Activated CD4-positive, alpha-beta T cell treated with anti-CD3 and anti-CD28 coated beads, Interleukin-2, amount 10 ng/mL, durations not matched to agents 7 days and 5 days (primary cell): ENCODE results near the gene UNC93A. TPM values are rescaled to one million over a fixed set of nuclear protein-coding genes. Genes with fewer than 3 reads are reported as not detected.

ENCODE experiments used
- CTCF ChIA-PET: fragments of 350-600 bp; sonication (Branson Sonifier 250); formaldehyde crosslinking; loops from one replicate; lab custom pipeline; 2021; ENCODE audit warnings: antibody characterized with exemption; lab: Charles Lee
- POLR2A ChIA-PET: fragments of 350-600 bp; sonication (Branson Sonifier 250); formaldehyde crosslinking; loops from one replicate; lab custom pipeline; 2021; ENCODE audit warnings: antibody characterized with exemption; lab: Charles Lee
- DNase-seq: peaks from one replicate; pipeline ENCODE4 v3.0.0-alpha.2; 2020
- H3K27ac Mint-ChIP-seq: one replicate; pipeline ENCODE4 v1.8.0; 2021; ENCODE audit warnings: mild to moderate bottlenecking, moderate library complexity, mixed read lengths
- H3K27me3 Mint-ChIP-seq: one replicate; pipeline ENCODE4 v1.8.0; 2021; ENCODE audit warnings: mixed read lengths
- H3K36me3 Mint-ChIP-seq: one replicate; pipeline ENCODE4 v1.8.0; 2021; ENCODE audit warnings: low read depth, mixed read lengths
- H3K4me1 Mint-ChIP-seq: one replicate; pipeline ENCODE4 v1.8.0; 2021; ENCODE audit warnings: mixed read lengths
- H3K4me3 Mint-ChIP-seq: one replicate; pipeline ENCODE4 v1.8.0; 2021; ENCODE audit warnings: mild to moderate bottlenecking, moderate library complexity, mixed read lengths
- H3K9me3 Mint-ChIP-seq: one replicate; pipeline ENCODE4 v1.8.0; 2021; ENCODE audit warnings: mixed read lengths
- total RNA-seq, 2 experiments: library from RNA; stranded (reverse); gene quantifications; one replicate each; pipeline ENCODE4 v1.2.3, GENCODE V29; 2021

The UNC93A gene
- total RNA-seq, 2 experiments from 2014 or later, result not detected

DNA sequence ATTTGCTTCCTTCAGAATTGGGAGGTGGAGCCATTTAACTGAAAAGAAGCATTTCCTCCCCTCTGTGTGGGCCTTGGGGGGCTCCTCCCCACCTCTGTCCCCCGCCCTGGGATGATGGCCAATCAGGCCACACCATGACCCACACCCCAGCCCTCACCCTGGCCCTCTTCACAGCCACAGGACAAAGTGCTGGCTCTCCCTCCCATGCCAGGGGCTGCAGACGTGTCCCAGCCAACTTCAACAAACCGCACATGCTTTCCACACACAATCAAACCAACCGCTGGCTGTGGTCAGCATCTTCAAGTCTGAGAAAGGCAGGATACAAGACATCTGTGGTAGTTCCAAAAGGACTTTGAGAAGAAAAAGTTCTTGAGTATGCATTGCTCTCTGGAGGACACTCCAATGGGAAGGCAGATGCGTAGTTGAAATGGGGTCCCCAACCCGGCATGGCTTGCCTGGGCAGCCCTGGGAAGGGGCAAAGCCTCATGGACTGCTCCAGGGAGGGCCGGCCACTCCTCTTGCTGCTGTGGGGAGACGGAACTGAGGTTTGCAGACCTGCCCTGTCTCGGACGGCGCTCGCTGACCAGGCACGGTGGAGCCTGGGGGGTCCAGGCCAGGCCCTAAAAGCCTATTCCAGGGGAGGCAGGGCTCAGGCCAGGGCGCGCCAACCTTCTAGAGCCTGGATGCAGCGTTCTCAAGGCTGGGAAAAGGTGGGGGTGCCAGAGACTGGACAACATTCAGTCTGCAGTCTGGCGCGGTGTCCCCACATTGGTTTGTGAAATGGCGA, 45.9 kb downstream of the UNC93A start:
- Mint-ChIP-seq H3K27me3 (peaks cover 11% of the 10 kb centered on the region), H3K27ac (no peak overlapping the region), H3K9me3 (no peaks in the 10 kb centered on the region), H3K4me3 (no peak overlapping the region), H3K4me1 (peaks cover 2% of the 10 kb centered on the region), H3K36me3 (no peaks in the 10 kb centered on the region)
- CTCF ChIA-PET, result no interaction called here
- POLR2A ChIA-PET, result no interaction called here
- peak; percentile 12 for DNase-seq

DNA sequence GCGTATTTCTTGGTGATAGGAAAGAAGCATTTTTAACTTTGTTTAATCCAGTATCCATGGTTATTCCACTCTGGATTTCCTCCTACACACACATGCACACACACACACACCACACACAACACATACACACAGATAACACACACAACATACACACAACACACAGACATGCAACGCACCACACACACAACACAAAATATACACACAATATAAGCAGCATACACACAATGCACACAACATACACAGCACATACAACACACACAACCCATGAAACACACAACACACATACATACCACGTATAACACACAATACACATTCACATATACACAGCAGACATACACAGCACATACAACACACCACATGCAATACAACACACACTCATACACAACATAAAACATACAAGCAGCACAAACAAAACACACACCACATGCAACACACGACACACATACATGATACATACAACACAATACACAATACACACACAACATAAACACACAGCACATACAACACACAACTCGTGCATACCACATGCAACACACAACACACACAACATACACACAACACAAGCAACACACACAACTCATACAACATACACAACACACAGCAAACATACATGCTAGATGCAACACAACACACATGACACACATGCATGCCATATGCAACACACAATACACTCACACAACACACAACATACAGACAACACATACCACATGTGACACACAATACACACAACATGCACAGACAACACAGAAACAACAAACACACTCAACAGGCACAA, 46.7 kb downstream of the UNC93A start:
- no peaks in the 10 kb centered on the region for H3K9me3 Mint-ChIP-seq
- ChIA-PET CTCF (no interaction called here), POLR2A (no interaction called here)
- DNase-seq, result no peak
- H3K27me3 Mint-ChIP-seq, result peaks cover 11% of the 10 kb centered on the region
- no peak overlapping the region for H3K27ac Mint-ChIP-seq
- no peak overlapping the region for H3K4me3 Mint-ChIP-seq
- H3K4me1 Mint-ChIP-seq, result peaks cover 2% of the 10 kb centered on the region
- no peaks in the 10 kb centered on the region for H3K36me3 Mint-ChIP-seq

DNA sequence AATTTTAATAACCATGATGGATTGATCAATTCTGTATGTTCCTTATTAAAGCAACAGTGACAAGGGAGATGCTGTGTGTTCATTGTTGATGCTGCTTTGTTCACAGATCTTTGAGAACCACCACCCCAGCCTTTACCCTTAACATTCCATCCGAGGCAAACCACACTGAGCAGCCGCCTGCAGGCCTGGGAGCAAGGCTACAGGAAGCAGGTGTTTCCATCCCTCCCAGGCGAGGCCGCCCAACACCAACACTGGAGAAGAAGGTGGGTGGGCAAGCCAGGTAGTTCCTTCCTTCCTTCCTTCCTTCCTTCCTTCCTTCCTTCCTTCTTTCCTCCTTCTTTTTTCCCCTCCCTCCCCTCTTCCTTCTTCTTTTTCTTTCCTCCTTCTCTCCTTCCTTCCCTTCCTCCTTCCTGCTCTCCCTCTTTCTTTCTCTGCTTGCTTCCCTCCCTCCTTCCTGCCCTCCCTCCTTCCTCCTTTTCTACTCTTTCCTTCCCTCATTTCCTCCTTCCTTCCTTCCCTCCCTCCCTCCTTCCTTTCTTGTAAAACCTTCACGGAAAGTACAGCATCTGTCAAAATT, 47.5 kb downstream of the UNC93A start:
- Mint-ChIP-seq H3K27me3 (peaks cover 11% of the 10 kb centered on the region), H3K4me1 (peaks cover 2% of the 10 kb centered on the region), H3K36me3 (no peaks in the 10 kb centered on the region), H3K4me3 (no peak overlapping the region), H3K9me3 (no peaks in the 10 kb centered on the region), H3K27ac (no peak overlapping the region)
- no peak for DNase-seq
- ChIA-PET CTCF (no interaction called here), POLR2A (no interaction called here)

DNA sequence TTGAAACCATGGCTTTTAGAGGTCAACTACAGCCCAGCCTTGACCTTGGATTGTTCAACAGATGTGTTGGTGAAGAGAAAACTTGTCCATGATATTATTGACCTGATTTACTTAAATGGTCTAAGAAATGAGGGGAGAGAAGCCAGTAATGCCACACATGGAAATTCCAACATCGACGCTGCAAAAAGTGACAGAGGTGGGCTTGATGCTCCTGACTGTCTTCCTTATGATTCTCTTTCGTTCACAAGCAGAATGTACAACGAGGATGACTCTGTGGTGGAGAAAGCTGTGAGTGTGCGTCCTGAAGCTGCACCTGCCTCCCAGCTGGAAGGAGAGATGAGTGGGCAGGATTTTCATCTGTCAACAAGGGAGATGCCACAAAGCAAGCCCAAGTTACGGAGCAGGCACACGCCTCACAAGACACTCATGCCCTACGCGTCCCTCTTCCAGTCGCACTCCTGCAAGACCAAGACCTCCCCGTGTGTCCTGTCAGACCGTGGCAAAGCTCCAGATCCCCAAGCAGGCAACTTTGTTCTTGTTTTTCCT, 50.0 kb downstream of the UNC93A start:
- POLR2A ChIA-PET, result no interaction called here

DNA sequence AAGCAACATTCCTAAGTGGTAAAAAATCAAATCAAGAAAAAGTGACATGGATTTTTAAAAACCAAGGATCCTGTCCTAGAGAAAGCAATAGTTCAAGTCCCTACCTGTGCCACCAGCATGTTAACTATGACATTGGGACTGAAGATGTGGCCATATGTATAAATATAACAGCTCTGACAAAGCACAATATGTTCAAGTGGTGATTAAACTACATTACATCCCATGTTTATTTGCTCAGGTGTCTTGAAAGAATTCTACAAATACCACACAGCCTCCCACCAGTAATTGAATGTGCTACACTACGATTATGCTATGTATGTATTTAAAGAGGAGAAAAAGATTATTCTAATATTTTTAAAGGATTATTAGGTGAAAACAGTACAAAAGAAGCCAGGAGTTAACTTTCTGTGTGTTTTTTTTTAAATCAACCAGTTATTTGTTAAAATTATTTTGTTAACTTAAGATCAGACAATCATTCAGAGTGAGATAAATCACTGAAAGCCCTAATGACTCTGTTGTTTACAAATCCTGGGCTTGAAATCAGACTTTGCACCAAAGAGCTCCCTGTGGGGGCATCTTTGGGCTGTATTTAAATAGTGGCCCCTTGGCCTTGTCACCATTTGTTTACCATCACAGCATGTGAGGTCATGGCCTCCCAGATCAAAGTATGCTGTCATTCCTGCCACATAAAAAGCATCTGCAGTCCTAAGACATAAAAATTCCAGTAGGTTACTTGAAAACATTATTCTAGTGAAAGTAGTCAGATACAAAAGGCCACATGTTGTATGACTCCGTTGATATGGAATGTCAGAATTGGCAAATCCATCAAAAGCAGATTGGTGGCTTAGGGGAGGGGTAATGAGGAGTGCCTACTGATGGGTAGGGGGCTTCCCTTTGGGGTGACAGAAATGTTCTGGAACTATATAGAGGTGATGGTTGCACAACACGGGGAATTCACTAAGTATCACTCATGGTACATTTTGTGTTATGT, 50.8 kb downstream of the UNC93A start:
- Mint-ChIP-seq H3K27me3 (peaks cover 24% of the 10 kb centered on the region), H3K27ac (no peak overlapping the region), H3K9me3 (no peaks in the 10 kb centered on the region), H3K36me3 (no peaks in the 10 kb centered on the region), H3K4me3 (no peak overlapping the region), H3K4me1 (no peaks in the 10 kb centered on the region)
- ChIA-PET POLR2A (no interaction called here), CTCF (interaction anchor here (0.7 to 1.4 kb wide), 2 partner anchors 11 to 38 kb away, joined by 3 to 4 read pairs; no protein-coding TSS in a partner anchor)
- DNase-seq, result no peak

More for the DNA sequence above, 50.0 kb downstream of the UNC93A start:
- H3K4me1 Mint-ChIP-seq, result peaks cover 2% of the 10 kb centered on the region
- H3K36me3 Mint-ChIP-seq, result no peaks in the 10 kb centered on the region
- DNase-seq, result no peak
- CTCF ChIA-PET, result interaction anchor here (1.4 kb wide), 1 partner anchor 37 kb away, joined by 4 read pairs; no protein-coding TSS in a partner anchor
- no peak overlapping the region for H3K4me3 Mint-ChIP-seq
- no peak overlapping the region for H3K27ac Mint-ChIP-seq
- no peaks in the 10 kb centered on the region for H3K9me3 Mint-ChIP-seq
- H3K27me3 Mint-ChIP-seq, result peaks cover 27% of the 10 kb centered on the region

DNA sequence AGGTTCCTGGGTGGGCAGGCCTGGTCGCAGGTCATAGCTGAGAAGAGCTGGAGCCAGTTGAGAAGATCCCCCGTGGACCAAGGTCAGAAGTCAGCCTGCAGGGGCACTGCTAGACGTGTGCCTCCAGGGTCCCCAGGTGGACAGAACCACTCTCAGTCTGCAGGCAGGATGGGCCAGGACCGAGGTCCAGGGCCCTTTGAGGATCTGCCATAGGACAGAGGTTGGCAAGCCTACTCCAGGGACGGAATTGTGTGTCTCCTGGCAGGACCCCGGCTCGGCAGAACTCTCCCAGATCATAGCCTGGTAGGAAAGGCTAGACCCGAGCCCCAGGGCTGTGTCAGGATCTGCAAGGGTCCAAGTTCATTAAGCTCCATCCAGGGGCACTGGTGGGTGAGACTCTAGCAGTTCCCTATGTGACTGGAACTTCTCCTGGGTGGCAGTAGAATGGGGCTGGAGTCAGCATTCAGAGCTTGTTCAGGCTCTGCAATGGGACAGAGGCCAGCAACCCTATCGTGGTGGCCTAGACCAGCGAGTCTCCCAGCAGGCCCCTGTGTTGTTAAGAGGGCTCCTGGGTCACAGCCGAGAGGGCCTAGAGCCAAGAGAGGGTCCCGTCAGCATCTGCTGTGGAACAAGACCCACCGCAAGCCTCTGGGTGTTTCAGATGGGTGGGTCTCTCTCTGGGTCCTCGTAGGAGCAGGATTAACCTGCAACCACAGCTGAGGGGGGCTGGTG, 51.9 kb downstream of the UNC93A start:
- H3K4me3 Mint-ChIP-seq, result no peak overlapping the region
- peaks cover 28% of the 10 kb centered on the region for H3K27me3 Mint-ChIP-seq
- H3K9me3 Mint-ChIP-seq, result no peaks in the 10 kb centered on the region
- no peak overlapping the region for H3K27ac Mint-ChIP-seq
- no peaks in the 10 kb centered on the region for H3K4me1 Mint-ChIP-seq
- H3K36me3 Mint-ChIP-seq, result no peaks in the 10 kb centered on the region
- no peak for DNase-seq
- ChIA-PET CTCF (interaction anchor here (0.7 kb wide), 1 partner anchor 10 kb away, joined by 3 read pairs; no protein-coding TSS in a partner anchor), POLR2A (no interaction called here)

DNA sequence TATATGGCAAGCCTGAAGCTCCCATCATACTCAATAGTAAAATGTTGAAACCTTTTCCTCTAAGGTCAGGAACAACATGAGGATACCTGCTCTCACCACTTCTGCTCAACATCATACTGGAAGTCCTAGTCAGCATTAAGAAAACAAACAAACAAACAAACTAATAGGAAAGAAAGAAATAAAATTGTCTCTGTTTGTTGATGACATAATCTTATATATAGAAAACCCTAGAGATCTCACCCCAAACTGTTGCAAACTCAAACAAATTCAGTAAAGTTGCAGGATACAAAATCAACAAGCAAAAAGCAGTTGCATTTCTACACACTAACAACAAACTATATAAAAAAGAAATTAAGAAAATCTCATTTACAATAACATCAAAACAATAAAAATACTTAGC, 54.2 kb downstream of the UNC93A start:
- H3K4me3 Mint-ChIP-seq, result no peak overlapping the region
- no peaks in the 10 kb centered on the region for H3K9me3 Mint-ChIP-seq
- peaks cover 46% of the 10 kb centered on the region for H3K27me3 Mint-ChIP-seq
- ChIA-PET POLR2A (no interaction called here), CTCF (no interaction called here)
- peaks cover 8% of the 10 kb centered on the region for H3K4me1 Mint-ChIP-seq
- DNase-seq, result no peak
- no peak overlapping the region for H3K27ac Mint-ChIP-seq
- no peaks in the 10 kb centered on the region for H3K36me3 Mint-ChIP-seq

DNA sequence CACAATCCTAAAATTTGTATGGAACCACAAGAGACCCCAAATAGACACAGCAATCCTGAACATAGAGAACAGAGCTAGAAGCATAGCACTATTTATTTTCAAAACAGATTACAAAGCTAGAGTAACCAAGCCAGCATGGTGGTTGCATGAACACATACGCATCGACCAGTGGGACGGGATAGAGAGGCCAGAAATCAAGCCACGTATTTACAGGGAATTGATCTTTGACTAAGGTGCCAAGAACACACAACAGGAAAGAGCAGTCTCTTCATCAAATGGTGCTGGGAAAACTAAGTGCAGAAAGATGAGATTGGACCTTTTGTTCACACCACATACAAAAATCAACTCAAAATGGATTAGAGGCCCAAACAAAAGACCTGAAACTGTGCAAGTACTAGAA, 54.8 kb downstream of the UNC93A start:
- H3K36me3 Mint-ChIP-seq, result no peaks in the 10 kb centered on the region
- peaks cover 12% of the 10 kb centered on the region for H3K4me1 Mint-ChIP-seq
- H3K27me3 Mint-ChIP-seq, result peaks cover 45% of the 10 kb centered on the region
- H3K27ac Mint-ChIP-seq, result no peak overlapping the region
- no peak for DNase-seq
- no peak overlapping the region for H3K4me3 Mint-ChIP-seq
- POLR2A ChIA-PET, result no interaction called here
- no peaks in the 10 kb centered on the region for H3K9me3 Mint-ChIP-seq
- CTCF ChIA-PET, result no interaction called here

DNA sequence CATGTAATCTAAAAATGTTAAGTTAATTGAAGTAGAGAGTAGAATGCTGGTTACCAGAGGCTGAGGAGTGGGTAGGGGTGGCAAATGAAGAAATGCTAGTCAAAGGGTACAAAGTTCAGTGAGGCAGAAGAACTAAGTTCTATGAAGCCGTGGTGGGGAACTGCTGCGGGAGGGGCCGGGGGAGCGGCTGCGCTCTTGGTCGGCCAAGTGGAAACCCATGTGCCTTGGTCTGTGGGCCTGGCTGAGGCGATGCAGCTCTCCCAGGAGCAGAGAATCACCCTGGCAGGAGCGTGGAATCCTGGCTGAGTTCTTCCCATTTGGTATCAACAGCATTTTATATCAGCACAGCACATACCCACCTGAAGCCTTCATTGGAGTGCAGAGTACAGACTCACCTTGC, 56.1 kb downstream of the UNC93A start:
- POLR2A ChIA-PET, result interaction anchor here (0.6 kb wide), 1 partner anchor 889 kb away, joined by 3 read pairs; no protein-coding TSS in a partner anchor

DNA sequence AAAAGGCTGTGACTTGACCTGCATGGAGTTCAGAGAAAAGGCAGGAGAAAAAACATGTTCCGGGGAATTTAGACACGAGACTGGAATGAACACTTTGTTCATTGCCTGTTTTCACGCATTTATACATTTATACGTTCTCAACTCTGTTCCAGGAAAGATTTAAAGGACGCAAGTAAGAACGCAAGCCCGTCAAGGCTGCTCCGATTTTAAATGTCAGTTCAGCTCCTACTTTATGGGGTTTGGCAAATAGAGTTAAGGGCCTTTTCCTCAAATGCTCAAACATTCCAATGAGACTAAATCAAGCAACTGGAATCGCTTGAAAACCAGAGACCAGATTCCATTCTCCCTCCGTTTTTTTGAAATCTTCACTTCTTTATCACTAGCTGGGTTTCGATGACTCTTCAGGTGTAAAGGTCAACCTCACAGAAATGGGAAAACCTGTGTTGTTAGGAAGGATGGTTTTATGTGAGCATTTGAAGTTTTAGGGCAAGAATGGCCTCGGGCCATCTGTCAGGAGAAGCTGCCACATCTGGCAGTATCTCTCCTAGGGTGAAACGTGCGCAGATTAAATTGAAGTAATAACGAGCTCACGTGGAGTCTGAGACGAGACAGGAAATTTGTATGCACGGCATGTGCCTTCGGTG, 58.6 kb downstream of the UNC93A start:
- Mint-ChIP-seq H3K27ac (peak overlapping the region; percentile 38), H3K27me3 (peaks cover 42% of the 10 kb centered on the region), H3K36me3 (no peaks in the 10 kb centered on the region), H3K4me1 (peaks cover 26% of the 10 kb centered on the region), H3K4me3 (peak overlapping the region; percentile 62), H3K9me3 (no peaks in the 10 kb centered on the region)
- POLR2A ChIA-PET, result no interaction called here
- CTCF ChIA-PET, result no interaction called here
- no peak for DNase-seq

More for the DNA sequence above, 56.1 kb downstream of the UNC93A start:
- Mint-ChIP-seq H3K36me3 (no peaks in the 10 kb centered on the region), H3K9me3 (no peaks in the 10 kb centered on the region), H3K4me1 (peaks cover 24% of the 10 kb centered on the region), H3K27ac (no peak overlapping the region), H3K27me3 (peaks cover 42% of the 10 kb centered on the region), H3K4me3 (no peak overlapping the region)
- CTCF ChIA-PET, result no interaction called here
- no peak for DNase-seq

DNA sequence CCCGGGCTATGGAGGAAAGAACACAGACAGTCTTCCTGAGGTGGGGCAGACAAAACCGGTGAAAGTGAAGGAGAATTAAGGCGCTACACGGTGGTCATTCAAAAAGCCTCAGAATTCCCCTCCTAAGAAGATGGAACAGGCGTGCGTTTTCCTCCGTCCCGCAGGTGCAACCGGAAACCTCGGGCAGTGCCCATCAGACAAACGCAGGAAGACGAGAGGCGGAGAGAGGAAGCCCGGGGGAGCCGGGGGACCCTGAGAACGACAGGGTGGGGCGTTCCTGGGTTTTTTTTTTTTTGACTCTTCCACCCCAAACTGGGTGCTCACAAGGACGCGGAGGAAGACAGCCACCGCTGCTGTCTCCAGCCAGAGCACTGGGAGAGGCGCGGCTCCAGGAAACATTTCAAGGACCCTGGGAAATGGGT, 59.2 kb downstream of the UNC93A start:
- DNase-seq, result no peak

More for the DNA sequence above, 59.2 kb downstream of the UNC93A start:
- H3K36me3 Mint-ChIP-seq, result no peaks in the 10 kb centered on the region
- POLR2A ChIA-PET, result no interaction called here
- peak overlapping the region; percentile 62 for H3K4me3 Mint-ChIP-seq
- CTCF ChIA-PET, result interaction anchor here (1.3 kb wide), 1 partner anchor 402 kb away, joined by 3 read pairs; no protein-coding TSS in a partner anchor
- H3K9me3 Mint-ChIP-seq, result no peaks in the 10 kb centered on the region
- peaks cover 37% of the 10 kb centered on the region for H3K27me3 Mint-ChIP-seq
- H3K27ac Mint-ChIP-seq, result peak overlapping the region; percentile 38
- H3K4me1 Mint-ChIP-seq, result peaks cover 26% of the 10 kb centered on the region
